Stromal cell of bone marrow (primary cell): Measurements from ENCODE around the gene ADRA1B.
A peak's percentile ranks its signal among the peaks of the same experiment; 100 is the strongest.

Experiments used
- DNase-seq: peaks from one replicate; pipeline ENCODE4 v3.0.0-alpha.2; 2012; ENCODE audit warnings: low read depth

Gene ADRA1B

GRCh38 chr5:159901772-159902171 is 14.5 kb upstream of the ADRA1B start:
- DNase-seq: no peak

- no peak for DNase-seq
These were observed 13.7 kb upstream of the ADRA1B start for GRCh38 chr5:159902444-159903121.

GRCh38 chr5:159903131-159903530 is 13.2 kb upstream of the ADRA1B start:
- no peak for DNase-seq

- DNase-seq: no peak
These were observed 11.4 kb upstream of the ADRA1B start for GRCh38 chr5:159904874-159905273.

DNA sequence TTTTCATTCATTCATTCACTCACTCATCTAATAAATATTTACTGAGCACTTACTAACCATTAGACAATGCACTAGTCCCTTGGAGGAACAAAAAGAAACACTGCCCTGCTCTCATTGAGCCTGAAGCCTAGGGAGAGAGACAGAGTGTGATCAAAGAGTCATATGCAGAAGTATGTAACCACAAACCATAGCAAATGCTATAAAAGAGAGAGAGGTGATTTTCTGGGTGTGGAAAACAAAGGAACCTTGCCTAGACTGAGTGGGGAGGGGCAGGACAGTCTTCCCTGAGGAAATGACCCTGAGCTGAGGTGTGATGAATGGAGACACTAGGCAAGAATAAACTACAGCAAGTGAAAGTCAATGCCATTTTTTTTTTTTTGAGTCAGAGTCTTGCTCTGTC is 10.8 kb upstream of the ADRA1B start:
- peak; percentile 33 for DNase-seq

DNA sequence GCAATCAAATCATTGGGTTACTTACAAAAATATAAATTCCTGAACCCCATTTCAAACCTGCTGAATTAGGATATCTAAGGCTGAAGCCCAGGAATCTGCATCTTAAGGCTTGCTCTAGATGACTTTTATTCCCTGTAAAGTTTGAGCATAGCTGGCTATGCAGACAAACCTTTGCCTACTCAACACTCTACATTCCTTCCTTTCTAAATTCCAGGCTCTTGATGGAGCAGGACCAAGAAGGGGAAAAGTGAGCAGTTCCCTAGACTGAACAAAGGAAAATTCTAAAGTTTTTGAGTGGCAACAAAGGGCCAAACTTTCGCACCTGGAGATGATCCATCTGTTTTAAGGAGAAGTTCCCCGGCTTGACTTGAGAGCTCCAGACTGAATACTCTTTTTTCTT is 9.8 kb upstream of the ADRA1B start:
- DNase-seq: no peak

GRCh38 chr5:159906943-159907342 is 9.3 kb upstream of the ADRA1B start:
- DNase-seq: no peak

- no peak for DNase-seq
These were observed 8.3 kb upstream of the ADRA1B start for GRCh38 chr5:159907689-159908590.

GRCh38 chr5:159908591-159908940 is 7.7 kb upstream of the ADRA1B start:
- DNase-seq: no peak

- no peak for DNase-seq
These were observed 7.2 kb upstream of the ADRA1B start for GRCh38 chr5:159909126-159909525.

- no peak for DNase-seq
These were observed 6.0 kb upstream of the ADRA1B start for GRCh38 chr5:159910207-159910842.

GRCh38 chr5:159910843-159911229 is 5.4 kb upstream of the ADRA1B start:
- DNase-seq: no peak

DNA sequence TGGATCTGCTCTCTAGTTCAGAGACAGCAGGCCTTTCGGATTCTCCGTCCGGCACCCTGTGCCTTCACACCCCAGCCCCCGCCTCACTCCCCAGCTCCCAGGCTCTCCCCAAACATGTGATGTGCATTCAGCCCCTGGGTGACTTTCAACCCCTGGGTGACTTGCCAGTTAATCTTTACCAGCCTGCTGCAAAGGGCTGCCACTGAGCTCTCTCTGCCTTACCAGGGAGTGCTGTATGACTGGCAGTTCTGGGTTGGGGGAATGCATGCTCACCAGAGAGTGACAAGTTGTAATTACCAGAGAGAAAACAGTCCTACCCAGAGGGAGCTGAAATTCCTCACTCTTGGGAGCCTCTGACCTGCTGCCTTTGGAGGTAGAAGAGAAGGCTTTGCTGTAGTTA is 4.9 kb upstream of the ADRA1B start:
- DNase-seq: no peak

- peak; percentile 33 for DNase-seq
These were observed 4.1 kb upstream of the ADRA1B start for GRCh38 chr5:159912033-159912800.

- peak; percentile 59 for DNase-seq
These were observed 3.2 kb upstream of the ADRA1B start for GRCh38 chr5:159913048-159913447.

DNA sequence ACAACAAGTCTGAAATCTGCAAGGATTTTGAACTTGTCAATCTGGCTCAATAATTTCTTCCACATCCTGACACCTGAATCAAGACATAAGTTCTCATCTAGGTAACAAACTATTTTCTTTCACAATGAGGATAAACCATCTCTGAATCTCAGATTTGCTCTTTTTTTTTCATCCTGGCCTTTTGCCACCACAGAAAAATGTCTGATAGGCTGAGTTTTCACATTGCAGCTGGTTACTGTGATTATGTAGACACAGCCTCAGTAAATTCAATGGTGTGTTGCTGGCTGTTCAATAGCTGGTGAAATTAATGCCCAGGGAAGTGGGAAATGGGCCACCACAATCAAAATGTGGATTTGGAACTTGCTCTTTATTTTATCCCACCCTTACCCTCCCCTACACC is 2.8 kb upstream of the ADRA1B start:
- DNase-seq: no peak

- DNase-seq: no peak
These were observed 819 bp downstream of the ADRA1B start for GRCh38 chr5:159916841-159917761.

- DNase-seq: no peak
These were observed 1.7 kb downstream of the ADRA1B start for GRCh38 chr5:159917994-159918393.

DNA sequence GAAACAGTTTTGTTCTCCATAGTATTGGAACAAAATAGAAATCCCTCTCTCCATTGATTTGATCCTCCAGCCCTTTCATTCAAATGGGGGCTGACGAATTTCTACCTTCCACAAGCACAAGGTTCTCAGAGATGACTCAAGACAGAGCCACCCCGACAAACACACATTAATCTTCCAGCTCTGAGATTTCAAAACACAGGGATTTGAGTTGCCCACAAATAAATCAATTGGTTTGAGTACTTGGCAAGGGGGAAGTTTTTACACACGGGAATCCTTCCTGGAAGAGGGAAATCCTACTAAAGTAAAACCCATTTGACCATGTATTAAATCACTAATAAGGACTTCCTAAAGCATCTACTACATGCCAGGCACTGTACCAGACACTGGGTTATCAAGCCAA is 5.4 kb downstream of the ADRA1B start:
- no peak for DNase-seq

- DNase-seq: no peak
These were observed 6.7 kb downstream of the ADRA1B start for GRCh38 chr5:159923008-159923407.
